Right cardiac atrium (tissue), 5 donors: ENCODE measurements around the gene CERS5. TPM values are rescaled to one million over a fixed set of nuclear protein-coding genes. Genes with fewer than 3 reads are reported as not detected.

Experiments
- ATAC-seq, 2 donors: fragments of 200-7000 bp; cut with Tn5 transposase; one replicate each; pipeline versions ENCODE4 v1.8.0 to v1.9.1; 2020; ENCODE audit warnings: moderate library complexity in 2 of 2, mild to moderate bottlenecking in 1 of 2
- DNase-seq, 3 donors: peaks; one replicate each; pipeline ENCODE4 v3.0.0-alpha.2; 2020
- H3K27ac ChIP-seq: one replicate; pipeline ENCODE4 v1.5.1; 2013; ENCODE audit warnings: mild to moderate bottlenecking, low read length, control low read depth, moderate library complexity
- H3K27me3 ChIP-seq: one replicate; pipeline ENCODE4 v1.6.1; 2013; ENCODE audit not compliant: control insufficient read depth, insufficient read depth
- H3K4me1 ChIP-seq: one replicate; pipeline ENCODE4 v1.6.1; 2013; ENCODE audit warnings: low read length; ENCODE audit not compliant: control insufficient read depth, insufficient read depth
- H3K4me3 ChIP-seq: one replicate; pipeline ENCODE4 v1.5.1; 2013; ENCODE audit warnings: low read length, control low read depth
- H3K9me3 ChIP-seq: one replicate; pipeline ENCODE4 v1.6.1; 2013; ENCODE audit warnings: low read length; ENCODE audit not compliant: control insufficient read depth
- WGBS: extraction: QIAGEN DNeasy Blood & Tissue Kit; methylation state at CpG from one replicate; pipeline ENCODE4 v1.1.7; 2013; 5-methylcytosine and 5-hydroxymethylcytosine counted together
- intact Hi-C, 4 donors: fragments of 100-400 bp; cut with DNase I; formaldehyde crosslinking; loops; one replicate each; pipeline versions ENCODE4 v1.11.0 to v1.14.0; 2022 to 2023
- polyA plus RNA-seq: library from polyadenylated mRNA; stranded (reverse); fragments of 200-250 nt; gene quantifications from one replicate; pipeline ENCODE4 v1.2.3, GENCODE V29; 2013
- total RNA-seq, 4 donors: library from RNA; stranded (reverse); fragmentation: NEBNext Ultra II Directional; extraction: Animal tissue kit (Norgen Biotek cat#: 25700); gene quantifications; one replicate each; pipeline ENCODE4 v1.2.1, GENCODE V29; 2021
- donor health status: healthy with polysubstance abuse.
- donor health status: DM: no; HTN: yes; CAD: no.
- donor health status: DM: no; HTN: no; CAD: no.
- donor health status: DM: no; HTN: yes; CAD: no; lungs with severe emphysema.
- donor health status: DM: yes; HTN: yes; CAD: no.

The CERS5 gene
- total and polyA plus RNA-seq, 5 donors = 14.0 to 18.8 (median 16.8) TPM

GRCh38 chr12:50103767-50104321 lies 63.3 kb downstream of the CERS5 start, which contains the start of gene GPD1:
GPD1 (plus strand) TSS chr12:50104008; CDS start chr12:50104051, 43 bp downstream.
- WGBS = 20% methylated on average over 13 of the region's 13 CpGs
- Histone ChIP-seq H3K27ac (no peak within 1 kb of the TSS), H3K9me3 (no peaks in the 10 kb centered on the region), H3K4me1 (peaks cover 2% of the 10 kb centered on the region), H3K27me3 (no peaks in the 10 kb centered on the region), H3K4me3 (no peak within 1 kb of the TSS)
- DNase-seq (peak; percentile 74 to 89 (median 89)), ATAC-seq (peak; percentile 79 to 85)
- intact Hi-C loops = no loop called here

GRCh38 chr12:50103351-50103750 lies 63.8 kb downstream of the CERS5 start:
- DNase-seq = no peak
- no peak for ATAC-seq
- peaks cover 2% of the 10 kb centered on the region for H3K4me1 ChIP-seq
- WGBS = 98% methylated on average over 2 of the region's 2 CpGs
- no peaks in the 10 kb centered on the region for H3K9me3 ChIP-seq
- no peak overlapping the region for H3K27ac ChIP-seq
- H3K27me3 ChIP-seq = no peaks in the 10 kb centered on the region
- intact Hi-C loops = no loop called here
- H3K4me3 ChIP-seq = no peak overlapping the region

- H3K27ac ChIP-seq = no peak overlapping the region
- H3K9me3 ChIP-seq = no peaks in the 10 kb centered on the region
- H3K4me1 ChIP-seq = peaks cover 2% of the 10 kb centered on the region
- WGBS = 79% methylated on average over 8 of the region's 8 CpGs
- no peaks in the 10 kb centered on the region for H3K27me3 ChIP-seq
- peak in 1 of 3 donors; percentile 42 for DNase-seq
- no peak for ATAC-seq
- intact Hi-C loops = no loop called here
- no peak overlapping the region for H3K4me3 ChIP-seq
Observed at GRCh38 chr12:50102646-50103309, 64.4 kb downstream of the CERS5 start.

DNA sequence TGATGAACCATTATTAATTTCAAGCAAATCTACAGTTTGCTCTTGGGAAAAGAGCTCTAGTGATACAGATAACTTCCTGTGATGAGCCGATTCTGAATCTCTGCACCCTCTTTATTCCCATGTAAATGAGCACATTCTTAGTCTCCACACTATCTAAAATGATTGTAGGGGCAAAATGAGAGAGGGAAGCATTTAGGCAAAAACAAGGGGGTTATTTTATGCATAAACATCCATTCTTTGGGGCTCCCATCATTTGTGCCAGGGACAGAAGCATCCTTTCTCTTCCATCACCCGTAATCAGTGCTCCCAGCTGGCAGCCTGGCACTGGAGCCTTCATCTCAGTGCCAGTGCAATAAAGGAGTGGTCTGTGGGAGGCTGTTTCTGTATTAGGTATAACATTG lies 65.0 kb downstream of the CERS5 start:
- Histone ChIP-seq H3K27ac (no peak overlapping the region), H3K4me1 (peaks cover 2% of the 10 kb centered on the region), H3K27me3 (no peaks in the 10 kb centered on the region), H3K9me3 (no peaks in the 10 kb centered on the region), H3K4me3 (no peak overlapping the region)
- DNase-seq = no peak
- intact Hi-C loops = no loop called here
- no peak for ATAC-seq
- WGBS = 71% methylated on average over 2 of the region's 2 CpGs

GRCh38 chr12:50101663-50102062 lies 65.5 kb downstream of the CERS5 start:
- WGBS = 73% methylated on average over 3 of the region's 3 CpGs
- no peak for ATAC-seq
- no peak for DNase-seq
- H3K27ac ChIP-seq = no peak overlapping the region
- H3K9me3 ChIP-seq = no peaks in the 10 kb centered on the region
- intact Hi-C loops = no loop called here
- H3K27me3 ChIP-seq = no peaks in the 10 kb centered on the region
- H3K4me1 ChIP-seq = peaks cover 2% of the 10 kb centered on the region
- H3K4me3 ChIP-seq = no peak overlapping the region

- Histone ChIP-seq H3K4me3 (no peak overlapping the region), H3K27me3 (no peaks in the 10 kb centered on the region), H3K4me1 (peaks cover 2% of the 10 kb centered on the region), H3K9me3 (no peaks in the 10 kb centered on the region), H3K27ac (no peak overlapping the region)
- WGBS = 87% methylated on average over 3 of the region's 3 CpGs
- ATAC-seq (no peak), DNase-seq (no peak)
- intact Hi-C loops = no loop called here
Observed at GRCh38 chr12:50100561-50100960, 66.6 kb downstream of the CERS5 start.

- H3K27me3 ChIP-seq = no peaks in the 10 kb centered on the region
- no peaks in the 10 kb centered on the region for H3K9me3 ChIP-seq
- peak overlapping the region; percentile 13 for H3K27ac ChIP-seq
- H3K4me3 ChIP-seq = no peak overlapping the region
- H3K4me1 ChIP-seq = no peaks in the 10 kb centered on the region
- DNase-seq (no peak), ATAC-seq (peak in 1 of 2 donors; percentile 26)
- intact Hi-C loops = no loop called here
- WGBS = 57% methylated on average over 5 of the region's 5 CpGs
Observed at GRCh38 chr12:50099302-50100008, 67.7 kb downstream of the CERS5 start.

DNA sequence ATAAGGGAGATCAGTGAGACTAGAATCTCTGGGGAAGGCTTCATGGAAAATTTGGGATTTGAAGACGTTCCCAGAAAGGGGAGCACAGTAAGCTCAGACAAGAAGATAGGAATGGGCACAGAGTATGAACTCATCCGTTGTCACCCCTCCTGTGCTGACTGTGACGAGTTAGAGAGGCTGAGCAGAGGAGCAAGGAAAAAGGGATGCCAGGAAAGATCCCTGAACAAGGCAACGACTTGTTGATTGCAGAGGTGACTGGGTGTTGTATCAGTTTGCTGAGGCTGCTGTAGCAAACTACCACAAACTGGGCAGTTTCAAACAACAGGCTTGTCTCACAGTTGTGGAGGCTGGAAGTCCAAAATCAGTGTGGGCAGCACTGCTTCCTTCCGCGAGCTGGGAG lies 69.2 kb downstream of the CERS5 start:
- Histone ChIP-seq H3K4me3 (no peak overlapping the region), H3K9me3 (no peaks in the 10 kb centered on the region), H3K4me1 (no peaks in the 10 kb centered on the region), H3K27me3 (no peaks in the 10 kb centered on the region), H3K27ac (no peak overlapping the region)
- intact Hi-C loops = no loop called here
- DNase-seq (no peak), ATAC-seq (no peak)
- 79% methylated on average over 6 of the region's 6 CpGs for WGBS

- Histone ChIP-seq H3K9me3 (no peaks in the 10 kb centered on the region), H3K4me1 (no peaks in the 10 kb centered on the region), H3K4me3 (no peak overlapping the region), H3K27ac (no peak overlapping the region), H3K27me3 (no peaks in the 10 kb centered on the region)
- intact Hi-C loops = no loop called here
- DNase-seq (no peak), ATAC-seq (no peak)
- WGBS = 74% methylated on average over 5 of the region's 5 CpGs
Observed at GRCh38 chr12:50090391-50090790, 76.8 kb downstream of the CERS5 start.

DNA sequence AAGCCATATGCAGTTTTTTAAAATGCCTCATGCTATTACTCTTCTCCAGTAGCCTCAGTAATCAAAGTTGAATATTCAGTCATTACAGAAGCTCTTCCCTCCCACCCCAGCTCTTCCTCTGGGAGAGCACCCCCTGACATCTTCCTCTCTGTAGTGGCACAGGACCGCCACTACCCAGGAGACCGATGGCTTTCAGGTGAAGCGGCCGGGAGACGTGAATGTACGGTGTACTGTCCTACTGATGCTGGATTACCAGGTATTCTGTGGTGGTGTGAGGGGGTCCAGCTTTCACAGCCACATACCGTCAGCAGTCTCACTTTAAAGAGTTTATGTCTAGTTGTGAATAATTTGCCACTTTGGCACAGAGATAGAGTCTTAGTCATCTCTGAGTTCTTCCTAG lies 77.4 kb downstream of the CERS5 start:
- ATAC-seq = no peak
- intact Hi-C loops = loop anchor here in 2 of 4 donors (5.0 to 10.0 kb wide), 2 partner anchors 85 to 88 kb away; no protein-coding TSS in a partner anchor
- no peak overlapping the region for H3K27ac ChIP-seq
- no peak for DNase-seq
- H3K27me3 ChIP-seq = no peaks in the 10 kb centered on the region
- H3K4me1 ChIP-seq = no peaks in the 10 kb centered on the region
- H3K4me3 ChIP-seq = no peak overlapping the region
- 95% methylated on average over 7 of the region's 7 CpGs for WGBS
- H3K9me3 ChIP-seq = no peaks in the 10 kb centered on the region
